ENCODE data around the gene PGM5.
A peak's percentile ranks its signal among the peaks of the same experiment; 100 is the strongest.

Gene PGM5

GRCh38 chr9:68538200-68538599 is 181.8 kb downstream of the PGM5 start:
- DNase-seq (ENCODE audit: low read depth) = no peak

- no peak for DNase-seq (ENCODE audit: low read depth)
Observed at GRCh38 chr9:68540712-68541535, 184.5 kb downstream of the PGM5 start, which contains the start of gene TMEM252. TSS of gene TMEM252 (minus strand) at chr9:68540883. CDS start at chr9:68540814, 69 bp downstream.

GRCh38 chr9:68541568-68541967 is 185.2 kb downstream of the PGM5 start:
- DNase-seq (ENCODE audit: low read depth) = no peak

GRCh38 chr9:68545033-68545705 is 188.8 kb downstream of the PGM5 start:
- DNase-seq (ENCODE audit: low read depth) = no peak

- no peak for DNase-seq (ENCODE audit: low read depth)
Observed at GRCh38 chr9:68546596-68547390, 190.4 kb downstream of the PGM5 start.

GRCh38 chr9:68547417-68547816 is 191.0 kb downstream of the PGM5 start:
- DNase-seq (ENCODE audit: low read depth) = no peak

GRCh38 chr9:68548241-68548640 is 191.8 kb downstream of the PGM5 start:
- DNase-seq (ENCODE audit: low read depth) = no peak

- DNase-seq (ENCODE audit: low read depth) = no peak
Observed at GRCh38 chr9:68551191-68551590, 194.8 kb downstream of the PGM5 start.

GRCh38 chr9:68552700-68553476 is 196.5 kb downstream of the PGM5 start:
- DNase-seq (ENCODE audit: low read depth) = no peak

- no peak for DNase-seq (ENCODE audit: low read depth)
Observed at GRCh38 chr9:68555437-68556150, 199.2 kb downstream of the PGM5 start.

GRCh38 chr9:68558545-68558944 is 202.1 kb downstream of the PGM5 start:
- DNase-seq (ENCODE audit: low read depth) = no peak

- peak; percentile 9 for DNase-seq (ENCODE audit: low read depth)
Observed at GRCh38 chr9:68560071-68560844, 203.8 kb downstream of the PGM5 start.

GRCh38 chr9:68562461-68562860 is 206.1 kb downstream of the PGM5 start:
- DNase-seq (ENCODE audit: low read depth) = no peak

GRCh38 chr9:68567565-68567964 is 211.2 kb downstream of the PGM5 start:
- DNase-seq (ENCODE audit: low read depth) = no peak

- no peak for DNase-seq (ENCODE audit: low read depth)
Observed at GRCh38 chr9:68574150-68574549, 217.7 kb downstream of the PGM5 start.

- DNase-seq (ENCODE audit: low read depth) = no peak
Observed at GRCh38 chr9:68575817-68576216, 219.4 kb downstream of the PGM5 start.

GRCh38 chr9:68577774-68578591 is 221.6 kb downstream of the PGM5 start:
- DNase-seq (ENCODE audit: low read depth) = no peak
